Liver (tissue), 9 donors: Measurements from ENCODE around the gene PRR22. TPM values are rescaled to one million over a fixed set of nuclear protein-coding genes. Genes with fewer than 3 reads are reported as not detected.
"Not testable (repeated sequence)": the region's sequence is repeated elsewhere in the genome, so short reads cannot be mapped to it uniquely, and the experiment has no call there.

ENCODE experiments used
- DNase-seq: peaks from one replicate; pipeline ENCODE4 v3.0.0-alpha.2; 2017; ENCODE audit warnings: low spot score
- H3K27ac ChIP-seq, 2 donors: one replicate each; pipeline ENCODE4 v1.7.0; 2013; ENCODE audit warnings: inconsistent platforms in 2 of 2, low read length in 2 of 2, control low read depth in 1 of 2, low read depth in 1 of 2, mild to moderate bottlenecking in 1 of 2
- H3K27me3 ChIP-seq, 4 donors: one replicate each; pipeline versions ENCODE4 v1.6.1 to v1.7.0; 2013; ENCODE audit warnings: low read length in 3 of 4, inconsistent platforms in 1 of 4, mild to moderate bottlenecking in 1 of 4, moderate library complexity in 1 of 4; ENCODE audit not compliant: control insufficient read depth in 4 of 4, insufficient read depth in 4 of 4
- H3K36me3 ChIP-seq, 4 donors: one replicate each; pipeline versions ENCODE4 v1.6.1 to v1.7.0; 2013; ENCODE audit warnings: low read length in 3 of 4, mild to moderate bottlenecking in 3 of 4, low read depth in 1 of 4, moderate library complexity in 1 of 4; ENCODE audit not compliant: control insufficient read depth in 4 of 4, insufficient read depth in 3 of 4
- H3K4me1 ChIP-seq, 4 donors: one replicate each; pipeline versions ENCODE4 v1.6.1 to v1.7.0; 2013; ENCODE audit warnings: low read length in 3 of 4, mild to moderate bottlenecking in 3 of 4, moderate library complexity in 1 of 4; ENCODE audit not compliant: control insufficient read depth in 4 of 4, insufficient read depth in 4 of 4
- H3K4me3 ChIP-seq, 3 donors: one replicate each; pipeline versions ENCODE4 v1.6.1 to v1.7.0; 2013; ENCODE audit warnings: low read length in 3 of 3, control low read depth in 1 of 3, low read depth in 1 of 3, mild to moderate bottlenecking in 1 of 3
- H3K9ac ChIP-seq, 2 donors: one replicate each; pipeline ENCODE4 v1.7.0; 2013; ENCODE audit warnings: low read length in 2 of 2, mild to moderate bottlenecking in 2 of 2, moderate library complexity in 2 of 2, control low read depth in 1 of 2, low read depth in 1 of 2
- H3K9me3 ChIP-seq, 4 donors: one replicate each; pipeline versions ENCODE4 v1.6.1 to v1.7.0; 2013; ENCODE audit warnings: low read length in 3 of 4; ENCODE audit not compliant: control insufficient read depth in 4 of 4
- EGR1 ChIP-seq, 2 donors: IDR thresholded peaks; 2 replicates each; pipeline ENCODE4 v1.6.1; 2016 to 2018; ENCODE audit warnings: antibody characterized with exemption in 2 of 2, low read depth in 2 of 2
- FOXA2 ChIP-seq: IDR thresholded peaks from 2 replicates; pipeline ENCODE4 v1.6.1; 2016; ENCODE audit warnings: antibody characterized with exemption
- HNF4A ChIP-seq, 2 donors: conservative IDR thresholded peaks; 2 replicates each; pipeline ENCODE4 v1.6.1; 2016; ENCODE audit warnings: antibody characterized with exemption in 2 of 2, mild to moderate bottlenecking in 2 of 2
- JUND ChIP-seq, 2 donors: IDR thresholded peaks; 2 replicates each; pipeline ENCODE4 v1.6.1; 2016; ENCODE audit warnings: antibody characterized with exemption in 2 of 2
- NR2F2 ChIP-seq: IDR thresholded peaks from 2 replicates; pipeline ENCODE4 v1.6.1; 2016; ENCODE audit warnings: antibody characterized with exemption
- RAD21 ChIP-seq, 2 donors: IDR thresholded peaks; 2 replicates each; pipeline ENCODE4 v1.6.1; 2016; ENCODE audit warnings: antibody characterized with exemption in 2 of 2, mild to moderate bottlenecking in 2 of 2
- TAF1 ChIP-seq: conservative IDR thresholded peaks from 2 replicates; pipeline ENCODE4 v1.6.1; 2016; ENCODE audit warnings: antibody characterized with exemption, mild to moderate bottlenecking
- WGBS: extraction: QIAGEN DNeasy Blood & Tissue Kit; methylation state at CpG from one replicate; pipeline ENCODE4 v1.1.7; 2013; 5-methylcytosine and 5-hydroxymethylcytosine counted together
- polyA plus RNA-seq, 2 donors: library from polyadenylated mRNA; stranded (reverse) in 1 of 2; unstranded in 1 of 2; fragments of 200-250 nt in 1 of 2; fragments of >200 nt in 1 of 2; fragmentation: Nextera tagmentation in 1 of 2; extraction: Ambion mirVana in 1 of 2; gene quantifications; one replicate each; pipeline versions ENCODE4 v1.2.1 to v1.2.3, GENCODE V29; 2013 to 2015
- total RNA-seq, 2 donors: library from RNA; depleted of rRNA; stranded (reverse); fragments of >200 nt; gene quantifications; one replicate each; pipeline ENCODE4 v1.2.3, GENCODE V29; 2014
- TF ChIP-seq, protein P1 (sequence below): IDR thresholded peaks from 2 replicates; pipeline ENCODE4 v1.6.1; 2016; ENCODE audit warnings: antibody characterized with exemption
- TF ChIP-seq, protein P2 (sequence below): IDR thresholded peaks from 2 replicates; pipeline ENCODE4 v1.6.1; 2016; ENCODE audit warnings: antibody characterized with exemption, mild to moderate bottlenecking
- TF ChIP-seq, protein P3 (sequence below): IDR thresholded peaks from 2 replicates; pipeline ENCODE4 v1.6.1; 2016; ENCODE audit warnings: antibody characterized with exemption
- TF ChIP-seq, protein P4 (sequence below): IDR thresholded peaks from 2 replicates; pipeline ENCODE4 v1.6.1; 2016; ENCODE audit warnings: antibody characterized with exemption
- donor health status: healthy.
- donor health status: healthy.
- donor health status: healthy.
- donor health status: healthy.
- donor health status: healthy.

PRR22 gene
- total and polyA plus RNA-seq, 4 donors: 0.40 to 1.6 (median 0.63) TPM

DNA sequence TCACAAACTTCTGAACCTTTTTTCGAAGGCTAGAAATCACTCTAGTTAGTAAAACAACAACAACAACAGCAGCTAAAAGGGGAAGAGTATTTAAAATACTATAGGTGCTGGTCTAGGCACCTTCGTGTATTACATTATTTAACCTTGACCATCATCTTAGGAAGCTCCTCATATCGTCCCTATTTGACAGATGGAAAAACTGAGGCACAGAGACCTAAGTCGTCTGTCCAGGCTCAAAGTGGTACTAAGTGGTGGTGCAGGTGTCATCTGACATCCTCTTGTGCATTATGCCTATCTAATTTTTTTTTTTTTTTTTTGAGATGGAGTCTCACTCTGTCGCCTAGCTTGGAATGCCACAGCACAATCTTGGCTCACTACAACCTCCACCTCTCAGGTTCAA, 35.0 kb downstream of the PRR22 start:
- no peak for DNase-seq
- no peaks in the 10 kb centered on the region for H3K9me3 ChIP-seq
- no peak overlapping the region for H3K9ac ChIP-seq
- H3K36me3 ChIP-seq: no peaks in the 10 kb centered on the region
- no peak overlapping the region for H3K4me3 ChIP-seq
- TF ChIP-seq EGR1 (IDR thresholded peaks at IDR 0.05; ENCODE audit: low read depth in 2 of 2) (no peak), HNF4A (conservative IDR thresholded peaks at IDR 0.05) (no peak), RAD21 (IDR thresholded peaks at IDR 0.05) (no peak)
- TF ChIP-seq, protein P1, sequence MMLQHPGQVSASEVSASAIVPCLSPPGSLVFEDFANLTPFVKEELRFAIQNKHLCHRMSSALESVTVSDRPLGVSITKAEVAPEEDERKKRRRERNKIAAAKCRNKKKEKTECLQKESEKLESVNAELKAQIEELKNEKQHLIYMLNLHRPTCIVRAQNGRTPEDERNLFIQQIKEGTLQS: no peak
- TF ChIP-seq, protein P2, sequence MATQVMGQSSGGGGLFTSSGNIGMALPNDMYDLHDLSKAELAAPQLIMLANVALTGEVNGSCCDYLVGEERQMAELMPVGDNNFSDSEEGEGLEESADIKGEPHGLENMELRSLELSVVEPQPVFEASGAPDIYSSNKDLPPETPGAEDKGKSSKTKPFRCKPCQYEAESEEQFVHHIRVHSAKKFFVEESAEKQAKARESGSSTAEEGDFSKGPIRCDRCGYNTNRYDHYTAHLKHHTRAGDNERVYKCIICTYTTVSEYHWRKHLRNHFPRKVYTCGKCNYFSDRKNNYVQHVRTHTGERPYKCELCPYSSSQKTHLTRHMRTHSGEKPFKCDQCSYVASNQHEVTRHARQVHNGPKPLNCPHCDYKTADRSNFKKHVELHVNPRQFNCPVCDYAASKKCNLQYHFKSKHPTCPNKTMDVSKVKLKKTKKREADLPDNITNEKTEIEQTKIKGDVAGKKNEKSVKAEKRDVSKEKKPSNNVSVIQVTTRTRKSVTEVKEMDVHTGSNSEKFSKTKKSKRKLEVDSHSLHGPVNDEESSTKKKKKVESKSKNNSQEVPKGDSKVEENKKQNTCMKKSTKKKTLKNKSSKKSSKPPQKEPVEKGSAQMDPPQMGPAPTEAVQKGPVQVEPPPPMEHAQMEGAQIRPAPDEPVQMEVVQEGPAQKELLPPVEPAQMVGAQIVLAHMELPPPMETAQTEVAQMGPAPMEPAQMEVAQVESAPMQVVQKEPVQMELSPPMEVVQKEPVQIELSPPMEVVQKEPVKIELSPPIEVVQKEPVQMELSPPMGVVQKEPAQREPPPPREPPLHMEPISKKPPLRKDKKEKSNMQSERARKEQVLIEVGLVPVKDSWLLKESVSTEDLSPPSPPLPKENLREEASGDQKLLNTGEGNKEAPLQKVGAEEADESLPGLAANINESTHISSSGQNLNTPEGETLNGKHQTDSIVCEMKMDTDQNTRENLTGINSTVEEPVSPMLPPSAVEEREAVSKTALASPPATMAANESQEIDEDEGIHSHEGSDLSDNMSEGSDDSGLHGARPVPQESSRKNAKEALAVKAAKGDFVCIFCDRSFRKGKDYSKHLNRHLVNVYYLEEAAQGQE: no peak
- TF ChIP-seq, protein P3, sequence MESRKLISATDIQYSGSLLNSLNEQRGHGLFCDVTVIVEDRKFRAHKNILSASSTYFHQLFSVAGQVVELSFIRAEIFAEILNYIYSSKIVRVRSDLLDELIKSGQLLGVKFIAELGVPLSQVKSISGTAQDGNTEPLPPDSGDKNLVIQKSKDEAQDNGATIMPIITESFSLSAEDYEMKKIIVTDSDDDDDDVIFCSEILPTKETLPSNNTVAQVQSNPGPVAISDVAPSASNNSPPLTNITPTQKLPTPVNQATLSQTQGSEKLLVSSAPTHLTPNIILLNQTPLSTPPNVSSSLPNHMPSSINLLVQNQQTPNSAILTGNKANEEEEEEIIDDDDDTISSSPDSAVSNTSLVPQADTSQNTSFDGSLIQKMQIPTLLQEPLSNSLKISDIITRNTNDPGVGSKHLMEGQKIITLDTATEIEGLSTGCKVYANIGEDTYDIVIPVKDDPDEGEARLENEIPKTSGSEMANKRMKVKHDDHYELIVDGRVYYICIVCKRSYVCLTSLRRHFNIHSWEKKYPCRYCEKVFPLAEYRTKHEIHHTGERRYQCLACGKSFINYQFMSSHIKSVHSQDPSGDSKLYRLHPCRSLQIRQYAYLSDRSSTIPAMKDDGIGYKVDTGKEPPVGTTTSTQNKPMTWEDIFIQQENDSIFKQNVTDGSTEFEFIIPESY: no peak
- WGBS: 83% methylated on average over 5 of the region's 5 CpGs
- H3K27me3 ChIP-seq: no peaks in the 10 kb centered on the region
- no peaks in the 10 kb centered on the region for H3K4me1 ChIP-seq
- H3K27ac ChIP-seq: no peak overlapping the region

DNA sequence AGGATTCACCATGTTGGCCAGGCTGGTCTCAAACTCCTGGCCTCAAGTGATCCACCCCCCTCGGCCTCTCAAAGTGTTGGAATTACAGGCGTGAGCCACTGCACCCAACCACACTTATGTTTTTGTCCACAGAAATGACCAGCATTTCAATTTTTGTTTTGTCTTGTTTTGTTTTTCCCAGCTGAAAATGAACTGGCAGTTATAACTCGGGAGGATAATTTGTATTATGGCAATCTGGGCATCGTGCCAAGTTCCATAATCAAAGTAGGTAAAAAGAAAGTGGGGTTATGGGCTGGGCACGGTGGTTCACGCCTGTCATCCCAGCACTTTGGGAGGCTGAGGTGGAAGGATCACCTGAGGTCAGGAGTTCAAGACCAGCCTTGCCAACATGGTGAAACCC, 35.6 kb downstream of the PRR22 start:
- H3K27ac ChIP-seq, H3K4me3 ChIP-seq, DNase-seq, H3K9ac ChIP-seq, H3K9me3 ChIP-seq, H3K27me3 ChIP-seq, H3K4me1 ChIP-seq, H3K36me3 ChIP-seq: not testable (repeated sequence)
- WGBS: 57% methylated on average over 6 of the region's 6 CpGs

DNA sequence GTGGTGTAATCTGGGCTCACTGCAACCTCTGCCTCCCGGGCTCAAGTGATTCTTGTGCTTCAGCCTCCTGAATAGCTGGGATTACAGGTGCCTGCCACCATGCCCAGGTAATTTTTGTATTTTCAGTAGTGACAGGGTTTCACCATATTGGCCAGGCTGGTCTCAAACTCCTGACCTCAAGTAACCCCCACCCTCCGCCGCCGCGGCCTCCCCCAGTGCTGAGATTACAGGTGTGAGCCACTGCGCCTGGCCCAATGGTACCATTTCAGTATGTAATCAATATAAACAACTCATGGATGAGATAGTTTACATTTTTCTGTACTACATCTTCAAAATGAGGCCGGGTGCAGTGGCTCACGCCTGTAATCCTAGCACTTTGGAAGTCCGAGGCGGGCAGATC, 39.5 kb downstream of the PRR22 start:
- not testable (repeated sequence) for H3K36me3 ChIP-seq, H3K27me3 ChIP-seq, H3K9me3 ChIP-seq, H3K9ac ChIP-seq, H3K4me1 ChIP-seq, H3K27ac ChIP-seq, H3K4me3 ChIP-seq, DNase-seq
- 78% methylated on average over 10 of the region's 10 CpGs for WGBS

DNA sequence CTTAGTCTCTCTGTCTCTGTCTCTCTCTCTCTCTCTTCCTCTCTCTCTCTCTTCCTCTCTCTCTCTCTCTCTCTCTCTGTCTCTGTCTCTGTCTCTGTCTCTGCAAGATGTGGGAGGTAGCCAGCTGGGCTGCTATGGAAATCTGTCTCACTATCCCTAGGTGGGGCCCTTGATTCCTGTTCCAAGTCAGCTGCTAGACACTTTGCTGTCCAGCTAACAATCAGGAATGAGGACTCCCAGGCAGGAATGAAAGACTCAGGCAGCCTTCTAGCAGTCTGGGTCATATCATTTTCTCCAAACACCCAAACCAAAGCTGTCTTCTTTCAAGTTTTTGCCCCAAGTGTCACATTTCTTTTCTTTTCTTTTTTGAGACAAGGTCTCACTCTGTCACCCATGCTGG, 40.9 kb downstream of the PRR22 start:
- no peaks in the 10 kb centered on the region for H3K4me1 ChIP-seq
- no peaks in the 10 kb centered on the region for H3K36me3 ChIP-seq
- no peak overlapping the region for H3K4me3 ChIP-seq
- no peak overlapping the region for H3K27ac ChIP-seq
- no peaks in the 10 kb centered on the region for H3K27me3 ChIP-seq
- no peak for DNase-seq
- no peak overlapping the region for H3K9ac ChIP-seq
- H3K9me3 ChIP-seq: no peaks in the 10 kb centered on the region
- TF ChIP-seq NR2F2 (no peak), JUND (IDR thresholded peaks at IDR 0.05) (no peak), EGR1 (IDR thresholded peaks at IDR 0.05; ENCODE audit: low read depth in 2 of 2) (no peak), RAD21 (IDR thresholded peaks at IDR 0.05) (no peak), FOXA2 (no peak), TAF1 (no peak), HNF4A (conservative IDR thresholded peaks at IDR 0.05) (no peak)
- TF ChIP-seq, protein P3: no peak
- TF ChIP-seq, protein P2: no peak
- TF ChIP-seq, protein P4, sequence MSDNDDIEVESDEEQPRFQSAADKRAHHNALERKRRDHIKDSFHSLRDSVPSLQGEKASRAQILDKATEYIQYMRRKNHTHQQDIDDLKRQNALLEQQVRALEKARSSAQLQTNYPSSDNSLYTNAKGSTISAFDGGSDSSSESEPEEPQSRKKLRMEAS: no peak
